NB4 (cell line): ENCODE data around the gene OR52N4.

ENCODE experiments used
- CTCF ChIP-seq: IDR thresholded peaks from one replicate; pipeline ENCODE4 v1.5.1; 2012; ENCODE audit warnings: low read depth, low read length
- MAX ChIP-seq: IDR thresholded peaks from 2 replicates; pipeline ENCODE4 v1.6.1; 2011; ENCODE audit warnings: low read depth, low read length
- MYC ChIP-seq: IDR thresholded peaks from 2 replicates; pipeline ENCODE4 v1.6.1; 2011; ENCODE audit warnings: low read depth, low read length
- POLR2A ChIP-seq: IDR thresholded peaks from 2 replicates; pipeline ENCODE4 v1.6.1; 2011; ENCODE audit warnings: mild to moderate bottlenecking; ENCODE audit not compliant: insufficient read length; ENCODE audit errors: extremely low read depth

GRCh38 chr11:5796541-5796940 lies 42.5 kb downstream of the OR52N4 start:
- no peak for TF ChIP-seq CTCF
- TF ChIP-seq MYC, result no peak
- TF ChIP-seq POLR2A, result no peak
- no peak for TF ChIP-seq MAX
